ENCODE data around the gene CDAN1.

The CDAN1 gene

GRCh38 chr15:42732095-42732827, 4.7 kb downstream of the CDAN1 start:
- no peak for DNase-seq

GRCh38 chr15:42731461-42731860, 5.5 kb downstream of the CDAN1 start:
- DNase-seq = no peak

GRCh38 chr15:42730536-42730935, 6.4 kb downstream of the CDAN1 start:
- no peak for DNase-seq

GRCh38 chr15:42730135-42730534, 6.8 kb downstream of the CDAN1 start:
- DNase-seq = no peak

GRCh38 chr15:42729409-42729808, 7.5 kb downstream of the CDAN1 start:
- DNase-seq = no peak

GRCh38 chr15:42728972-42729371, 8.0 kb downstream of the CDAN1 start:
- no peak for DNase-seq

- DNase-seq = no peak
Observed at GRCh38 chr15:42728560-42728959, 8.4 kb downstream of the CDAN1 start.

GRCh38 chr15:42727750-42728381, 9.1 kb downstream of the CDAN1 start:
- peak; percentile 71 for DNase-seq

- peak; percentile 43 for DNase-seq
Observed at GRCh38 chr15:42726114-42726513, 10.8 kb downstream of the CDAN1 start.

GRCh38 chr15:42725331-42725903, 11.5 kb downstream of the CDAN1 start:
- DNase-seq = no peak

GRCh38 chr15:42724276-42724675, 12.7 kb downstream of the CDAN1 start:
- no peak for DNase-seq

GRCh38 chr15:42723068-42723467, 13.9 kb downstream of the CDAN1 start:
- DNase-seq = no peak

- no peak for DNase-seq
Observed at GRCh38 chr15:42721916-42722315, 15.0 kb downstream of the CDAN1 start.

GRCh38 chr15:42721016-42721415, 15.9 kb downstream of the CDAN1 start:
- DNase-seq = no peak

- DNase-seq = no peak
Observed at GRCh38 chr15:42720071-42720470, 16.9 kb downstream of the CDAN1 start.

- no peak for DNase-seq
Observed at GRCh38 chr15:42719043-42719442, 17.9 kb downstream of the CDAN1 start.

GRCh38 chr15:42716626-42717025, 20.3 kb downstream of the CDAN1 start:
- DNase-seq = no peak

- no peak for DNase-seq
Observed at GRCh38 chr15:42716125-42716524, 20.8 kb downstream of the CDAN1 start.

- DNase-seq = no peak
Observed at GRCh38 chr15:42712584-42712983, 24.3 kb downstream of the CDAN1 start.

- DNase-seq = no peak
Observed at GRCh38 chr15:42711746-42712145, 25.2 kb downstream of the CDAN1 start.

GRCh38 chr15:42710662-42711061, 26.3 kb downstream of the CDAN1 start:
- DNase-seq = no peak

- DNase-seq = no peak
Observed at GRCh38 chr15:42707873-42708544, 28.9 kb downstream of the CDAN1 start.

GRCh38 chr15:42707068-42707467, 29.9 kb downstream of the CDAN1 start:
- DNase-seq = no peak

GRCh38 chr15:42705336-42705735, 31.6 kb downstream of the CDAN1 start:
- DNase-seq = no peak
